ENCODE measurements around the gene TTC23.
A peak's percentile ranks its signal among the peaks of the same experiment; 100 is the strongest.

Gene TTC23

GRCh38 chr15:99132634-99133287 is 116.6 kb downstream of the TTC23 start:
- no peak for DNase-seq

- peak; percentile 39 for DNase-seq
These were observed 117.3 kb downstream of the TTC23 start for GRCh38 chr15:99132122-99132521.

- DNase-seq: no peak
These were observed 117.8 kb downstream of the TTC23 start for GRCh38 chr15:99131441-99132023.

GRCh38 chr15:99130765-99131440 is 118.5 kb downstream of the TTC23 start:
- DNase-seq: no peak

GRCh38 chr15:99130314-99130713 is 119.1 kb downstream of the TTC23 start:
- no peak for DNase-seq

GRCh38 chr15:99129644-99130043 is 119.7 kb downstream of the TTC23 start:
- no peak for DNase-seq

GRCh38 chr15:99128411-99128810 is 121.0 kb downstream of the TTC23 start:
- DNase-seq: no peak

- DNase-seq: no peak
These were observed 121.6 kb downstream of the TTC23 start for GRCh38 chr15:99127773-99128172.

- no peak for DNase-seq
These were observed 122.5 kb downstream of the TTC23 start for GRCh38 chr15:99126930-99127329.

- DNase-seq: no peak
These were observed 123.2 kb downstream of the TTC23 start for GRCh38 chr15:99126131-99126588.

- no peak for DNase-seq
These were observed 124.1 kb downstream of the TTC23 start for GRCh38 chr15:99125061-99125891.

GRCh38 chr15:99124641-99125040 is 124.7 kb downstream of the TTC23 start:
- DNase-seq: no peak

- DNase-seq: peak; percentile 98
These were observed 125.5 kb downstream of the TTC23 start for GRCh38 chr15:99123713-99124451.

GRCh38 chr15:99122831-99123712 is 126.3 kb downstream of the TTC23 start:
- no peak for DNase-seq

- no peak for DNase-seq
These were observed 127.5 kb downstream of the TTC23 start for GRCh38 chr15:99121691-99122410.

- DNase-seq: no peak
These were observed 128.2 kb downstream of the TTC23 start for GRCh38 chr15:99121207-99121606.

- no peak for DNase-seq
These were observed 129.2 kb downstream of the TTC23 start for GRCh38 chr15:99120050-99120777.

GRCh38 chr15:99118801-99119546 is 130.4 kb downstream of the TTC23 start:
- no peak for DNase-seq

GRCh38 chr15:99118258-99118632 is 131.1 kb downstream of the TTC23 start:
- DNase-seq: no peak

Measured in fibroblast of upper back skin (primary cell).